Fibroblast of upper back skin (primary cell): ENCODE data around the gene ANKFN1.
A peak's percentile ranks its signal among the peaks of the same experiment; 100 is the strongest.

Experiments
- DNase-seq: peaks from one replicate; pipeline ENCODE4 v3.0.0-alpha.2; 2013

ANKFN1 gene

DNA sequence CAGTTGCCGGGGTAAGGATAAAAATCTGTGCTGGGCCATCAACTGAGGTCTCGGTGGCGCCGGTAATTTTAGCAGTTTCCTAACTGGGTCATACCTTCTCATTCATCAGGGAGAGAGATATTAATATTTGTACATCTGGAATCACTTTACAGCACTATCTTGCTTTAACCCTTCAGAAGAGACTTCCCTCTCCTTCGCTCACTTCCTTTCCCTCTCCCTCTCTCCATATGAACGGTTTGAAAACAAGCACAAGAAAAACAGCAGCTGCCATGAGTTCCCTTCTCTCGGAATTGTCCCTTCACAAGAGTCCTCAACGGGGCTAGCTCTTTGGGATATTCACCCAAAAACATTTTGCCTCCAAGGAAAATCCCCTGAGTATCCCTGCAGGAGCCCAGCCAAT is 295.9 kb downstream of the ANKFN1 start:
- DNase-seq, result no peak

DNA sequence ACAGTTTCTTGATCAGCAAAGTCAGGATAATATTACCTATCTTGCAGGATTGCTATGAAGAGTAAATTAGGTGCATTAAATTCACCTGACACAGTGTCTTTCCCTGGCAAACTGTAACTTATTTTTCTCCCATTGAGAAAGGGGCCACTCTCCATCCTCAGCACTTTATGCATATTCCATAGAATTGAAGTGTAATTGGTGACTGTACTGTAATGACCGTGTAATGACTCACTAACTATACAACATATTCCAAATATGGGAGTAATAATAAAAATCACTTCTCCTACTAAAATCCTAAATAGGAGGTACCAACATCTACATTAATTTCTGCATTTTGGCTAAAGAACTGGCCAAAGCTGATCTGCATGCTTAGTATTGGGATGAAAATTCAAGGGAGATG is 298.4 kb downstream of the ANKFN1 start:
- peak; percentile 25 for DNase-seq

DNA sequence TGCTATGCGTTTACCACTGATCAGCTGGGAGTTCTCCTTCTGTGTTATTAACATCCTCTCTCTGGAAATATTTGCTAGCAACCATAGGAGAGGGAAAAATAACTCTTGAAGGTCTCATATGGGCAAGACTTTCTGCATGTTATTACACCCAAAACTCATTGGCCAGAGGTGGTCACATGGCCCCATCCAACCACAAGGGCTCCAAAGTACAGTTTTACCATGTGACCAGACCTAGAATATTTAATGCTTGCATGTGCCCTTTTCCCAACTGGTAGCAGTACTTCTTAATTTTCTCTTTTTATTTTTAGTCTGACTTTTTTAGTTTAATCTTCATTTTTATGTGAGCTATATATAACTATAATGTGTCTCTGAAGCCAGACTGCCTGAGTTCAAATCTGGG is 299.2 kb downstream of the ANKFN1 start:
- no peak for DNase-seq

DNA sequence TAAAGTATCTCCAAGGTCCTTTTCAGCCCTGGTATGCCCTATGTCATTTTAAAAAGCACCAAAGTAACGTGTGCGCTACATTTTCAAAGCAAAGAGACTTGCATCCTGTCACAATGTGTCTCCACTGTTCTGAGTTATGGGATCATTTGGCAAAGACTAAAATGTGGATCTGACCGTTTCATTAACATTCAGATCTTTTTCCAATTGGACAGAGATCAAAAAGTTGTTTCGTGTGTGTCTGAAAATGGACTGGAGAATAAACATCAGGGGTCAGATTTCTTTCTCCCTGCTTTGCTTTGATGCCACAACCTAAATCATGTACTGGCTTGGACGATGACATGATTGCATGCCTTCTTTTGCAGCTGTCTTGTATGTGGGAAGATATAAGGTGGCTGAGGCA is 304.2 kb downstream of the ANKFN1 start:
- peak; percentile 46 for DNase-seq

DNA sequence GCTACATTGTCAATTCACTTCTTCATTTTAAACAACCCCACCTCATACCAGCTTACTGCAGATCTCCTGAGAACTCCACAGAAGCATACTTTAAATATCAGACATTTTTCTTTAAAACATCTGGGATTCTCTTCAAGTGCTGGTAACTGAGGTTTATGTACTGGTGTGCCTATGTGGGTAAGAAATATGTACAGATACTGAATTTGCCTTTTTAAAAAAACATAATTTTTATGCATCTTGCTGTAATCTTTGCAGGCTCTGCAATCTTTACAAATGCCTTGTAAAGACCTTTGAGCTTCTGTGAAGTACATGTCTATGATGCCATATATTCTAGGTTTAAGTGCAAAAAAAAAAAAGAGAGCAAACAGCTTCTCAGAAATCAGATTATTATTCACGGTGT is 312.6 kb downstream of the ANKFN1 start:
- DNase-seq, result no peak

DNA sequence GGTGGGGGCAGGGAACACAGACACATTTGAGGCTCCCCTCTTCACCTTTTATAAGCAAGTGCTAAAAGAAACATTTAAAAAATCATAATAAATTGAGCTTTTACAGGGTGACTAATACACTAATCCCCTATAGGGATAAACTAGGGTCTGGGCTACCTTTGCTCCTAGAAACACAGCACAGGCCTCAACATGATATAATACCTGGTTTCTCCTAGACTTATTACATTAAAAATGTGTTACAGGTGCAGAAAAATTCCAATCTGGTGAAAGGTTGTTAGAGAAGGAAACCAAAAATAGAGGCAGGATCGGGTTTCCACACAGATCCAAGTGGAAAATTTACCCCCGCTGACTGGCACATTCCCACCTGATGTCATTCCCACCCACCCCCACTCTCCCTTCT is 315.6 kb downstream of the ANKFN1 start:
- DNase-seq, result no peak

DNA sequence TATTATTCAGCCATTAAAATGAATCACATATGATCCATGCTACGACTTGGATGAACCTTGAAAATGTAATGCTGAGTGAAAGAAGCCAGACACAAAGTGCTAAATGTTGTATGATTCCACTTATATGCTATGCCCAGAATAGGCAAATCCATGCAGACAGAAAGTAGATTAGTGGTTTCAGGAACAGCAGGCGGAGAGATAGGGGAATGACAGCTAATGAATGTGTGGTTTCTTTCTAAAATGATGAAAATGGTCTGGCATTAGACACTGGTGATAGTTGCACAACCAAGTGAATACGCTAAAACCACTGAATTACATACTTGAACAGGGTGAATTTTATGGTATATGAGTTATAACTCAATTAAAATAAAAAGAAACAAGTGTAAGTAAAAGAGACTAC is 318.4 kb downstream of the ANKFN1 start:
- DNase-seq, result peak; percentile 76

DNA sequence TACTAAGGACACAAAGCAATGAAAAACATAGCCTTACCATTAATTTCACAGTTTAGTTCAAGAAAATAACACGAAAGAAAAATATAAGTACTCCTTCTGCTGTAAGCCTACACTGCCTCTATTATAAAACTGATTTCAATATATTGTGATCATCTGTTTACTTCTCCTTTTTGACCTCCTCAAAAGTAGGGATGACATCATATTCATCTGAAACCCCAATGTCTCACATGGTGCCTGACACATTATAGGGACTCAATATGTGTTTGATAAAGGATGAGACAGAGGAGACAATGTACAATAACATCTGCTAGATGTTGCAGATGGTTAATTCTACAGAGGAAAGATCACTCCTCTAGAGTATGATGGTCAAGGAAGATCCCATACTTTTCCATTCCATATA is 321.8 kb downstream of the ANKFN1 start:
- DNase-seq, result no peak

DNA sequence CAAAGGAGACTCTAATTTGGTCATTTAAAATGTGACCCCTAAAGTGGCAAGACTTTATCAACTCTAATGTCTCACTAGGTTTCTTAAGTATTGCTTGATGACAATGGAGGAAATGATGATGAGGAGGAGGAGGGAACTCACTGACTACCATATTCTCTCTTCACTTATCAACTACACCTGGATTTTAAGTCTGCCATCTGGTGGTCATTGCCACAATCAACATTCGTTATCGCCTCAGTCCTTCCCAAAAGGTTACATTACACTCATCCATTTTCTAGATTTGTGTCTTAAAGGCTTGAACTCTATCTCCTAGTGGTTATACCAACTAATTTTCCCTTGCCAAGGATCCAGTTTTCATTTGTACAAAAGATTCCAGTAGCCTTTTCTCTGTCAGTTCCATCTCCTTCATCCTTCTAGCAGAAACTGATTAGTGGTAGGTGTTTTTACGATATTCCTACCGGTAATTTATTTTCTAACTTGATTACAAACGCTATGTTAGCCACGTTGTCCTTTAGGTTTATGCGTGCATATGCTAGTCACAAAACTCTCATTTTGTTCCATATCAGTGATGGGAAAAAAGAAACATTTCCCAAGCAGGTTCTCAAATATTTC is 325.7 kb downstream of the ANKFN1 start:
- peak; percentile 27 for DNase-seq

DNA sequence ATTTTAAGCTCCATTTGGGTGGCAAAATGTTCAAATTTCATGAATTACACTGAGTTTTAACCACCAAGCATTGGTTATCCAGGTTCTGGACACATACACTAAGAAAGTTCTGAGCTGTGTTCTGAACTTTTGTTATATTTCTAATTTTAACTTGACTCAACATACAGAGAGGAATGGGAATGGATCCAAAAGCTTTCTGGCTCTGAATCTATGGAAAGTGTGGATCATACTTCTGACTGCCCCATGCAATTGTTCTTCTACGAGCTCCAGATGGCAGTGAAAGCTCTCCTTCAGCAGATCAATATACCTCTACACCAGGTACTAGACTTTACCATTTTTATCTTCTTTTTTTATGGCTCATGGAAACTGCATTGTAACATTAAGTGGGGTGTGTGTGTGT is 327.2 kb downstream of the ANKFN1 start:
- peak; percentile 56 for DNase-seq

DNA sequence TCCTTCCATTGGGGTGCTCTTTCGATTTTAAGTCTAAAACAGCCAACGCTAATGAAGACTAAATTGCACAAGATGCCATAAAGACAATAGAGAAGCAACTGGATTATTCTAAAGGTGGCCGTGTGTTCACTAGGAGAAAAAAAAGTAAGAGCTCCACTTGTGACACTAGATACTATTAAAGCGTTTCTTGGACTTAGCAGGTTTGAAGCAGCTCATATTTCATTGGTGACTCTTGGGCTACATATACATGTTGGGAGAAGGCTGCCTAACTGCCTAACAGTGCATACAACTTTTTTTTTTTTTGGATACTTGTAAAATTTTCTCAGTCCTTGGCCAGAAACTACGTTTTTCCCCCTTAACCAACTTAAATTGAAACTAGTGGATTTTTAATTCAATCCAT is 328.4 kb downstream of the ANKFN1 start:
- DNase-seq, result no peak

DNA sequence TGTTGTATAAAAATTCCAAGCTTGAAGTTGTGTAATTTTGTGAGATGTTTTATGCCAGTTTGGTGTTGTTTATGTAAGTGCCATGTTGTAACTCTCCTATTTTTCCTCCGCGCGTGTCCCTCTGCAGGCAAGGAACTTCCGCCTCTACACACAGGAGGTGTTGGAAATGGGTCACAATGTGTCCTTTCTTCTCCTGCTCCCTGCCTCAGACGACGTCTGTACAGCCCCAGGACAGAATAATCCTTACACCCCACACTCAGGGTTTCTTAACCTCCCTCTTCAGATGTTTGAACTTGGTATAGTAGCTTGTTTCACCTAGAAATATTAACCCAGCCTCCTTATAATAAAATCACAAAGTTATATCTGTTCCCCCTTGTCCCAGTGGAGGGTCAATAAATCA is 329.0 kb downstream of the ANKFN1 start:
- DNase-seq, result no peak

DNA sequence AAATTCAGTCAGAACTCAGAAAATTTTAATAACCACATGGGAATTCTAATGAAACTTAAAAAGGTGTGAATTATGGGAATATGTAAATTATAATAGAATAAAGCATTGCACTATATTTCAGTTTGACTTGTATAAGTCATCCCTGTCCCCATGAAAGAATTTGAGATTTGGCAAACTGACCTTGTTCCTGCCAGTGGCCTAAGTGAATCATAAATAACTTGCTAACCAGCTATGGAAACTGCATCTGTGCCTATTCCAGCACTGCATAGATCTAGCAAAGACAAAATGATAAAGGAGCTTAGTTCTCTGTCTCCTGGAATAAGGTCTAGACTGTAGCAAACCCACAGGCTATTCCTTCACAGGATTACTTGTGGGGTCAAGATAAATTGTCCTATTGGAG is 333.5 kb downstream of the ANKFN1 start:
- DNase-seq, result peak; percentile 13

DNA sequence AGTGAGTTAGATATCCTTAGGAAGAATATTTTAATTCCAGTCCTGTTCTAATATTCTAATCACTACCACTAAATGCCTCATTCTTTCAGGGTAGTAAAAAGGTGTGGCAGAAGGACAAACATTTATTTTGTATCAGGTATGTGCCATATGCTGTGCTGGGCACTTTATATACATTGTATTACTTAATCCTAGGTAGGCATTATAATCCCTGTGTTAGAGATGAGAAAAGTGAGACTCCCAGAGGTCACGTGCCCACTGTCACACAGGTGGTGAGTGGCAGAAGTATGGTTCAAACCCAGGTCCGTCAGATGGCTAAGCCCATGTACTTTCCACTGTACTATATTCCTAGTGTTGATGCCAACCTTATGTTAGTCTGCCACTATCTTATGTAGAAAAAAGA is 335.5 kb downstream of the ANKFN1 start:
- no peak for DNase-seq

DNA sequence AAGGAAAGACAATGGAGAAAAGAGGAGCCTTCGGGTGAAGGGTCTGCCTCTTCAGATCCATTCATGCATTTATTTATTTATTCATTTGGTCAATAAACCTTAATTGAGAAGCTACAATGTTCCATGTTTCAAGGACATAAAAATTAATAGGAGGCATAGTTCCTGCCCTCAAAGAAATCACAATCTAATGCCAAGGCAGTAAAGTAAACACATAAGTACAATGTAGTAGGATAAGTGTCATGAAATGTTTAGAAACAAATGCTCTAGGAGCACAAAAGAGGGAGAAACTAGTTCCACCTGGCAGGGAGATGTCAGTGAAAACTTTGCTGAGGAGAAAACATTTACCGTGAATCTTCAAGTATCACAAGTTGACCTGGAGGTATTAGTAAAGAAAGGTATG is 336.7 kb downstream of the ANKFN1 start:
- DNase-seq, result no peak

DNA sequence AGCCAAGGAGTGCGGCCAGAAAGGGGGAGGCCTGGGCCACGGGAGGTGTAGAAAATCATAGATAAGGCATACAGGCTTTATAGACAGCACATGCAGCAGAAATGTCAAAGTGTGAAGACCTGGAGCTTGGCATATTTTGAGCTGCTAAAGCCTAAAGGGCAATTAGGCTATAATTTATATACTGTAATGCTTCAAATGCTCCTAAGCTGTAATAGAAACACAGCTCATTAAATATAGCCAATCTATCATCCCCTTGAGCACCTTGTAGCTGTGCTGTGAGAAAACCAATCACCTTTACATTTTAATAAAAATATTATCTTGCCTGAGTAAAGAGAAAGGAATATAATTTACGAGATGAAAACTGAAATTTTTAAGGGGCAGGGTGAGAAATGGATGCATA is 342.3 kb downstream of the ANKFN1 start:
- DNase-seq, result no peak

DNA sequence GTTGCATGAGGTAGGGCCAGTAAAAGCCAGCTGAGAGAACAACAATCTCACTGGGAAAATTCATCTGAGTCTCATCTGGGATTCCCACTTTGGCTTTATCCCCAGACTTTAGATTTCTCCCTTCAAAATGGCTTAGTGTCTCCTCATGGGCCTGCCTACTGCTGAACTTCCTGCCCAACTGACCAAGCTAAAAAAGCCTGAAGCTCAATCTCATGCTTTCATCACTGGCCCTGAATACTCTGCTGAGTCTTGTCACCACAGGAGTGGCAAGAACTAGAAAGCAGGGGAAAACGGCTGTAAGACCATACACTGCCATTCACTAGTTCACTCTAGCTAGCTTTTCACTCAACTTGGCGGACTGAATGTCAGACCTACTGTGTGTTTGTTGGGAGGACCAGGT is 343.9 kb downstream of the ANKFN1 start:
- no peak for DNase-seq

DNA sequence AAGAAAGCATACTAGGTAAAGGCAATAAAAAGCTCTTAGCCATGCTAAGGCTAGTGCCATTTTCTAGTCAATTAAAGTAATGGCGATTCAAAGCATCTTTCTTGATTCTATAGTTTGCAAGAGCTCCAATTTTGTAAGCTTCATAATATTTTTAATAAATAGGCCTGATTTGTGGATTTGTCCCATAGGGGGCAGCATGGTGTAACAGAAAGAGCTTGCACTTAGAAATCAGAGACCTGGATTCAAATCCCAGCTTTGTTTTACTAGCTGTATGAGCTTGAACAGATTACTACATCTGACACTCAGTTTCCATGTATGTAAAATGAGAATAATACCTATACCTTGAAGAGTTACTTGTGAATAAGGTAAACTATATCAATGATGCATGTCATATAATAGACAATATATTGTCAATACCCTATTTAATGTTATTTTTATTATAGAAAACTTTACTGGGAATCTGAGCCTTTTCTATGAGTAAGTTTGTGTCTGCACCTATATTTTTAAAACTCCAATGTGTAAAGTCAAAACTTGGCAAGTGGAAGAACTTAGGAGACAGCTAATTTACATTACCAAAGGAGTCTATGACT is 346.6 kb downstream of the ANKFN1 start:
- DNase-seq, result peak; percentile 32

DNA sequence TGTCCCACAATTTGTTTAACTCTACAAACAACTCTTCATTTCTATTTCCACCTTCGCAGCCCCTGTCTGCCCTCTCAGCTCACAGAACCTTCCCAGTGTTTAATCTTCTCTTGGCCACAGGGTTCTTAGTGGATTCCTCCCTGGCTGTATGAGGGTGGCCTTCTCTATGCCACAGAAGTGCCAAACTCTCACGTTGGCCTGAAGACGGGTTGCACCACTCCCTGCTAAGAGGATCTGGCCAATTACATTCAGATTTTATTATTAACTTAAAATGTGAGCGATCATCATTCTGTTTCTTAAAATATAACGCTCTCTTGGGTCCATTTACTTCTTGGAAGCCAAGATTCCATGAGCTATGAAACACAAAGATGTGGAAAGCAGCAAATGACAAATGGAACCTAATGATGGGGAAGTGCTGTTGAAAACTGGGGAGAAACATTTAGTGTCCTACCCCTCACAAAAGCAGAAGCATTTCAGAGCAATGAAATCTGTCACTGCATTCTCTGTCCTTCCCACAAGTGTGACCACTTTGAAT is 348.9 kb downstream of the ANKFN1 start:
- no peak for DNase-seq

DNA sequence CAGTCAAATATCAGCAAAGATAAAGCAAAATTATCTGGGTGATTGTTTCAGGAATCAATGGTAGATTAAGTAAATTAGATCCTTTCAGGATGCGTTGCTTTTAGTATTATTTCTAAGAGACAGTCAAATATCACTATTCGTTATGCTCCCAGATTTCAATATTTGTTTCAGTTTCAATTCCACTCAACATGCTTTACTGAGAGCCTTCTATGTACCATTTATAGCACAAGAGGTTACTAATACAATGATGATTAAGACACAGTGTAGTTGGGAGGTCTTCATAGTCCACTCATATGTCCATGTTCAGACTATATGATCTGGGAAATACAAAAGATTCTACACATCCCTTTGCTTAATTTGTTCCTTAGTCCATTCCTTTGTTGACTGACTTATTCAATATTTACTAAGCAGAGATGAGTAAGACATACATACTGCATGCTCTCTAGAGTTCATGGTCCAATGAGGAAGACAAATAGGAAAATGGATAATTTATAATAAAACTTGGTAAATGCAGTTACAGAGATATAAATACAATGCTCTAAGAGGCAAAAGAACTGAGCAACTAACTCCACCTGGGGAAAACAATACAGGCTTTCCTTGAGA is 352.0 kb downstream of the ANKFN1 start:
- no peak for DNase-seq

DNA sequence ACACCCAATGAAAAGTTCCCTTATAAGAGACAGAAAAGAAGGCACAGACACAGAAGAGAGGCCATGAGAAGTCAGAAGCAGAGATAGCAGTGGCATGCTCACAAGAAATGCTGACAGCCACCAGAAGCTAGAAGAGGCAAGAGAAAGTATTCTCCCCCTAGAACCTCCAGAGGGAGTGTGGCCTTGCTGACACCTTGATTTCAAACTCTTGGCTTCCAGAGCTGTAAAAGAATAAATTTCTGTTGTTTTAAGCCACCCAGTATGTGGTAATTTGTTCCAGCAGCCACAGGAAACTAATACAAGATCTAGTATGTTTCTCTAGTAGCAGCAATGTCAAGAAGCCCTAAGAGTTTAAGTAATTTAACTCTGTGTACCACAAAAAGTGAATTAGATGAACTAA is 353.1 kb downstream of the ANKFN1 start:
- DNase-seq, result no peak

DNA sequence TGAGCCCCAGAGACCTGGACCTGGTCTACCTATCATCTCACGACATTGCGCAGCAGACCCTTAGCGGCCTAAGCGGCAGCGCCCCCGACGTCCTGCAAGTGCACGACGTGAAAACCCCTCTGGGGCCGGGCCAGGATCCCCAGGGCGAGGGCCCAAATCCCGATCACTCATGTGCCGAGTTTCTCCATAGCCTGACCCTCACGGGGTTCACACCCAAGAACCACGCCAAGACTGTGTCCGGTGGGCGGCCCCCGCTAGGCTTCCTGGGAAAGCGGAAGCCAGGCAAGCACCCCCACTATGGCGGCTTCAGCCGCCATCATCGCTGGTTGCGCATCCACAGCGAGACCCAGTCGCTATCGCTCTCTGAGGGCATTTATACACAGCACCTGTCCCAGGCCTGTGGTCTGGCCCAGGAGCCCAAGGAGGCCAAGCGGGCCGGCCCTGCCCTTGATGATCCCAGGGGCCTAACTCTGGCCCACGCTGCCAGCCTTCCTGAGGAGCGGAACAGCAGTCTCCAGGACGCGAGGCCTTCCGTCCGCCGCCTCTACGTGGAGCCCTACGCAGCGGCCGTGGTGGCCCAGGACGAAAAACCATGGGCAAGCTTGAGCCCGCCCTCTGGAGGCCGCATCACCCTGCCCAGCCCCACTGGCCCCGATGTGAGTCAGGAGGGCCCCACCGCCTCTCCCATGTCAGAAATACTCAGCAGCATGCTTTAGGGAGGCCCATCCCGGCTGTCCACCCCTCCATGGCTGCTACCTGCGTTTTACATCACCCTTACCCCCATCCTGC is 357.5 kb downstream of the ANKFN1 start:
- no peak for DNase-seq

DNA sequence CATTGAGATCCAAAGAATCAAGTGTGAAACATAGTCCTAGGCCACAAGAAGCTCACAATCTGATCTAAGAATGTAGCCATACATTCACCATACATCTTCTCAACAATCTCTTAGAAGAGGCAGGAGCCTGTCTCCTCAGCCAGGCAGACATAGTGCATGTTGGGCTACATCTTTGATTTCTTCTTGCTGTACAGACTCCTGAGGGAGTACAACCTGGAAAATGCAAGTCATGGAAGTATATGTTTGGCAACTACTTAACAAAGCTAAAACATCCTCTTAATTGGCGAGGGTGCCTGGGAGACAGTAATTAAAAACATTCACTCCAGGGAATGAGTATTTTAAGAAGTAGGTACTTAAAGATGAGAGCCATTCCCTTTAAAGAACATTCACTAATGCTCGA is 361.0 kb downstream of the ANKFN1 start:
- DNase-seq, result no peak

DNA sequence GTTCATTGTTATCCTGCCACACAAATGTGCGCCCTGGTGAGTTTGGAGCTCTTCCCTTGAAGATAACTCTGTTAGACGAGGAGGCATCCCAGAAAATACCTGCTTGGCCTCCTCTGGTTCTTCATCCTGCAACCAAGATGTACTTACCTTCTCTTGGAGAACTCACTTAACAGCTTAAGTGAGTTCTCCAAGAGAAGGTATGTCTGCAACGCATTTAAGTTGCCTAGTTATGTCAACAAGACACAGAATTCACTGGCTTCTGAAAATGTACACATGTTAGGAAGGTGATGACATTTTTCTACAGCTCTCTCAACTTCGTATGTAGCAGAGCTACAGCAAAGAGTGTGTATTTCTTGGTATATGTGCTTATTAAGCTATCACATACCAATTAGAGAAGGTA is 361.6 kb downstream of the ANKFN1 start:
- DNase-seq, result no peak
